ENCODE results near the gene TXLNB.

Gene TXLNB

GRCh38 chr6:139290787-139291311, 949 bp downstream of the TXLNB start:
- TF ChIP-seq CTCF (IDR thresholded peaks at IDR 0.05): no peak

GRCh38 chr6:139289233-139289632, 2.6 kb downstream of the TXLNB start:
- TF ChIP-seq CTCF (IDR thresholded peaks at IDR 0.05): no peak

- TF ChIP-seq CTCF (IDR thresholded peaks at IDR 0.05): no peak
Measured at GRCh38 chr6:139288496-139289040, 3.2 kb downstream of the TXLNB start.

GRCh38 chr6:139287868-139288267, 3.9 kb downstream of the TXLNB start:
- TF ChIP-seq CTCF (IDR thresholded peaks at IDR 0.05): no peak

GRCh38 chr6:139285590-139285989, 6.2 kb downstream of the TXLNB start:
- no peak for TF ChIP-seq CTCF (IDR thresholded peaks at IDR 0.05)

- no peak for TF ChIP-seq CTCF (IDR thresholded peaks at IDR 0.05)
Measured at GRCh38 chr6:139284789-139285188, 7.0 kb downstream of the TXLNB start.

- no peak for TF ChIP-seq CTCF (IDR thresholded peaks at IDR 0.05)
Measured at GRCh38 chr6:139282684-139283083, 9.1 kb downstream of the TXLNB start.

- TF ChIP-seq CTCF (IDR thresholded peaks at IDR 0.05): no peak
Measured at GRCh38 chr6:139278190-139278589, 13.6 kb downstream of the TXLNB start.
